Lung (tissue), 12 donors: ENCODE data around the gene IMMT. TPM values are rescaled to one million over a fixed set of nuclear protein-coding genes. Genes with fewer than 3 reads are reported as not detected.
A peak's percentile ranks its signal among the peaks of the same experiment; 100 is the strongest.

ENCODE experiments used
- ATAC-seq: fragments of 200-7000 bp; cut with Tn5 transposase; one replicate; pipeline ENCODE4 v1.9.1; 2020; ENCODE audit warnings: moderate number of reproducible peaks; ENCODE audit not compliant: insufficient read depth, low FRiP score
- DNase-seq, 3 donors: peaks; one replicate each; pipeline ENCODE4 v3.0.0-alpha.2; 2013 to 2017
- H3K27ac ChIP-seq, 2 donors: one replicate each; pipeline ENCODE4 v1.5.1; 2013; ENCODE audit warnings: mild to moderate bottlenecking in 2 of 2, moderate library complexity in 2 of 2, control low read depth in 1 of 2, inconsistent platforms in 1 of 2, low read depth in 1 of 2, low read length in 1 of 2
- H3K27me3 ChIP-seq, 3 donors: one replicate each; pipeline ENCODE4 v1.5.1; 2013; ENCODE audit warnings: low read length in 2 of 3; ENCODE audit not compliant: control insufficient read depth in 3 of 3, insufficient read depth in 3 of 3
- H3K36me3 ChIP-seq, 4 donors: one replicate each; pipeline ENCODE4 v1.5.1; 2013; ENCODE audit warnings: low read length in 4 of 4, mild to moderate bottlenecking in 1 of 4, moderate library complexity in 1 of 4; ENCODE audit not compliant: control insufficient read depth in 4 of 4, insufficient read depth in 4 of 4
- H3K4me1 ChIP-seq, 5 donors: one replicate each; pipeline ENCODE4 v1.5.1; 2013; ENCODE audit warnings: low read length in 5 of 5, mild to moderate bottlenecking in 2 of 5, moderate library complexity in 1 of 5; ENCODE audit not compliant: control insufficient read depth in 5 of 5, insufficient read depth in 5 of 5
- H3K4me3 ChIP-seq: one replicate; pipeline ENCODE4 v1.5.1; 2013; ENCODE audit warnings: mild to moderate bottlenecking, control low read depth, moderate library complexity
- H3K9ac ChIP-seq, 2 donors: one replicate each; pipeline ENCODE4 v1.5.1; 2013; ENCODE audit warnings: low read length in 2 of 2, control low read depth in 1 of 2; ENCODE audit not compliant: insufficient read depth in 1 of 2
- H3K9me3 ChIP-seq, 4 donors: one replicate each; pipeline ENCODE4 v1.5.1; 2013; ENCODE audit warnings: low read length in 3 of 4, mild to moderate bottlenecking in 1 of 4, moderate library complexity in 1 of 4; ENCODE audit not compliant: control insufficient read depth in 4 of 4, insufficient read depth in 3 of 4
- CTCF ChIP-seq: IDR thresholded peaks from 2 replicates; pipeline ENCODE4 v1.5.1; 2012; ENCODE audit warnings: mild to moderate bottlenecking; ENCODE audit errors: control extremely low read depth, extremely low read depth
- WGBS, 2 donors: extraction: QIAGEN DNeasy Blood & Tissue Kit; methylation state at CpG; one replicate each; pipeline ENCODE4 v1.1.7; 2013; 5-methylcytosine and 5-hydroxymethylcytosine counted together
- polyA plus RNA-seq, 2 donors: library from polyadenylated mRNA; stranded (reverse); fragments of 200-250 nt; gene quantifications; one replicate each; pipeline ENCODE4 v1.2.1, GENCODE V29; 2013
- total RNA-seq, 2 donors: library from RNA; depleted of rRNA in 1 of 2; stranded (reverse); fragments of >200 nt in 1 of 2; gene quantifications; one replicate each; pipeline ENCODE4 v1.2.1, GENCODE V29; 2014 to 2021
- donor health status: control.
- donor health status: control.
- donor health status: Bipolar disorder and iron deficiency.
- donor health status: healthy.
- donor health status: DM: yes; HTN: yes; CAD: no.

Gene IMMT
- total and polyA plus RNA-seq, 4 donors = 22.8 to 63.4 (median 48.2) TPM

GRCh38 chr2:86203614-86204013, 8.4 kb upstream of the IMMT start:
- Histone ChIP-seq H3K36me3 (peaks cover 7 to 21% (median 11%) of the 10 kb centered on the region in 4 donors), H3K9ac (no peak overlapping the region), H3K9me3 (no peaks in the 10 kb centered on the region), H3K27ac (no peak overlapping the region), H3K27me3 (no peaks in the 10 kb centered on the region), H3K4me1 (peaks cover 0 to 17% (median 8%) of the 10 kb centered on the region in 5 donors), H3K4me3 (no peak overlapping the region)
- 100% methylated on average over 1 of the region's 1 CpG for WGBS, 2 donors
- no peak for DNase-seq
- no peak for ATAC-seq
- no peak for TF ChIP-seq CTCF

- H3K4me1 ChIP-seq = peaks cover 0 to 17% (median 8%) of the 10 kb centered on the region in 5 donors
- H3K4me3 ChIP-seq = no peak overlapping the region
- TF ChIP-seq CTCF = no peak
- ATAC-seq (no peak), DNase-seq (no peak)
- H3K27ac ChIP-seq = peak overlapping the region in 1 of 2 donors; percentile 54
- no peak overlapping the region for H3K9ac ChIP-seq
- H3K27me3 ChIP-seq = no peaks in the 10 kb centered on the region
- no peaks in the 10 kb centered on the region for H3K9me3 ChIP-seq
- H3K36me3 ChIP-seq = peaks cover 6 to 14% (median 10%) of the 10 kb centered on the region in 4 donors
- 90 to 96% methylated on average over 9 of the region's 9 CpGs for WGBS, 2 donors
These were observed 7.4 kb upstream of the IMMT start for GRCh38 chr2:86202702-86203101.

GRCh38 chr2:86202336-86202692, 7.1 kb upstream of the IMMT start:
- no peak for DNase-seq
- no peak overlapping the region for H3K27ac ChIP-seq
- H3K9me3 ChIP-seq = no peaks in the 10 kb centered on the region
- peaks cover 0 to 17% (median 8%) of the 10 kb centered on the region in 5 donors for H3K4me1 ChIP-seq
- TF ChIP-seq CTCF = no peak
- no peak overlapping the region for H3K9ac ChIP-seq
- H3K4me3 ChIP-seq = no peak overlapping the region
- 83 to 95% methylated on average over 2 of the region's 2 CpGs for WGBS, 2 donors
- no peak for ATAC-seq
- H3K27me3 ChIP-seq = no peaks in the 10 kb centered on the region
- H3K36me3 ChIP-seq = peaks cover 6 to 10% (median 8%) of the 10 kb centered on the region in 4 donors
